GM13977 (cell line): ENCODE measurements around the gene GRIK4.

ENCODE experiments used
- DNase-seq: peaks from one replicate; pipeline ENCODE4 v3.0.0; 2012; ENCODE audit warnings: low spot score
- CTCF ChIP-seq: IDR thresholded peaks from 2 replicates; pipeline ENCODE4 v1.5.1; 2012; ENCODE audit warnings: mild to moderate bottlenecking, control low read depth; ENCODE audit not compliant: insufficient read depth; ENCODE audit errors: extremely low read depth, missing control alignments
- in situ Hi-C: fragments of 300-500 bp; cut with MboI; formaldehyde crosslinking; loops from one replicate; pipeline ENCODE4 v1.12.0; 2022; ENCODE audit warnings: low sequenced_read_pairs, low pct_unique_long_range_greater_than_20kb, mixed read lengths, inconsistent platforms; ENCODE audit not compliant: unreplicated experiment

Gene GRIK4

DNA sequence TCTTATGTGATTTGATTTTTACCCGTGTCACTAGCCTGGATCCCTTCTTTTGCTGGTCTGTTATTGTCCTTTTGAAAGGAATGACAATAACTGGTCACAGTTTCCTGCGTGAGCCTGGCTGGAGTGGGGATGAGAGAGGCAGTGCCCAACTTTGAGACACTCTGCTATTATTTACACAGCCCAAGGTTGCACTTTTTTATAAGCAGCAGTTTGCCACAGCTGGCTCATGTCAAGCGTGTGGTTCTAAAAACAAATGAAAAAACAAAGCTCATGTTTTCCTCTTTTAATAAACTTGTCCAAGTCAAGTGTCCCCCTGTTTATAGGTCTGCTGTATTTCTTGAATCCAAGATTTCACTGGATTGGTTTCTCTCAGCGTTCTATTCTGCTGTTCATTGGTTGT is 201.3 kb downstream of the GRIK4 start:
- DNase-seq: no peak
- in situ Hi-C loops: no loop called here
- no peak for TF ChIP-seq CTCF

DNA sequence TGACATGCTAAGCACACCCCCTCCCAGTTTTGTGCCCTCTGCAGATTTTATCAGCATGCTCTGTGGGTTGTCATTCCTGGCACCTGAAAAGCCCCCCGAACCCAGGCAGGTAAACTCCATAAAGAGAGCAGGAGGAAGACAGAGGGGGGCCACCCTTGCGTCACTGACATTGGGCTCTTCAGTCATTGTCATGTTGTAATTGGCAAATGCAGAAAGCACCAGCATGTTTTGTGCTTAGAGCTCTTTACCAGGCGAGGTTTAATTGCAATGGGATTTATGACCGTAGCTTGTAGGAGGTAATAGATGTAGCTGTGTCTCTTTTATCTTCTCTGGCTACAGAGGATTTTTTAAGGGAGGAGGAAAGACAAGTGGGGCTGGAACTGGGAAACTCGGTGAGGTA is 201.7 kb downstream of the GRIK4 start:
- in situ Hi-C loops: no loop called here
- DNase-seq: no peak
- no peak for TF ChIP-seq CTCF

- TF ChIP-seq CTCF: no peak
- in situ Hi-C loops: no loop called here
- no peak for DNase-seq
These were observed 202.9 kb downstream of the GRIK4 start for GRCh38 chr11:120714438-120714837.

DNA sequence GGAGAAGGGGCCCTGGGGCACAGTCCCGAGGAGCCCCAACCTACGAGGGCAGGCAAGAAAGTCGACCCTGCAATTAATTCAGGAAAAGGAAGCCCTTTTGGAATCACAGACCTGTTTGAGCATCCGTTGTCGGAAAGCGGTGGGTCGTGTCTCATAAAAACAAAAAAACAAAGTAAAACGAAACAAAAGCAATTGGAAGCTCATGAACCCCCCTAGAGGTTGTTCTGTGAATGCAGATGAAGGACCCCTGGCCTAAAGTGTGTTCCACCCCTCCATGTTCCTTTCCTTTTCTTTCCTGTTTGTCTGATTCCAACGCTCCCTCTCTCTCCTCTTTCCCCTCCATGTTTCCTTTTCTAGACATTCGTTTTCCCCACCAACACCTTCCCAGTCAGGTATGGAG is 203.7 kb downstream of the GRIK4 start:
- in situ Hi-C loops: no loop called here
- peak; percentile 70 for DNase-seq

DNA sequence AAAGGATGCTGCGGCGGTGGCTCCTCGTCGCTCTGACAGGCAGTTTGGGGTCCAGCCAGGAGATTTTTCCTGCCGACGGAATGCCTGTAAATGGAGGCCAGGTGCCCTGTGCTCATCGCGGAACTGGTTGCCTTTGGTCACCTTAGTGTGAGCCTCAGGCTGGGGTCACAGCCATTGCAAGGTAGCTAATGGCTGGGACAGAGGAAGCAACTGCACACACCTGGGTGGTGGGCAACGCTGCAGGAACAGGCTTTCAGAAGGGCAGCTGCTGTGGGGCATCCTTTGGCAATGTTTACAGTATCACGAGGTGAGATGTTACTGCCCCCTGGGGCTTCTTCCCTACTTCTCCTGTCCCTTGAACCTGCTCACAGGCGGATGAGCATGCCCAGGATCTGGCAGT is 205.5 kb downstream of the GRIK4 start:
- TF ChIP-seq CTCF: no peak
- in situ Hi-C loops: no loop called here
- no peak for DNase-seq

More for the DNA sequence above, 203.7 kb downstream of the GRIK4 start:
- TF ChIP-seq CTCF: peak; percentile 60

DNA sequence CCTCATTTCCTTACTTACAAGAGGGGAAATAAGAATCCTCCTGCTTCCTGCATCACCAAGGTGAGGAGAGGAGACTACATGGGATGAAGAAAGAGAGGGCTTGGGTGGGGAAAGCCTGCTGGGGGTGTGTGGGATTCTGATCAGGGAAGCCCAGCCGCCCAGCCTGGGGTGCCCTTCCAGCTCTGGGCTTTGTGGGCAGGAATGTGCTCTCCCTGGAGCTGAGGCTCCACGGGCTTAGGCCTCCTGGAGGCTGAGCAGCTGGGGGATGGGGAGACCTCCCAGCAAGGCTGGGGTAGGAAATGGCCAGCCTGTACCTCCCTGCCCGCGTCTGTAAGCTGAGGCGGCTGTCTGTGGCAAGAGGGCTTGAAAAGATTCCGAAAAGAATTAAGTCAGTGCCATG is 206.1 kb downstream of the GRIK4 start:
- no peak for TF ChIP-seq CTCF
- no peak for DNase-seq
- in situ Hi-C loops: no loop called here

DNA sequence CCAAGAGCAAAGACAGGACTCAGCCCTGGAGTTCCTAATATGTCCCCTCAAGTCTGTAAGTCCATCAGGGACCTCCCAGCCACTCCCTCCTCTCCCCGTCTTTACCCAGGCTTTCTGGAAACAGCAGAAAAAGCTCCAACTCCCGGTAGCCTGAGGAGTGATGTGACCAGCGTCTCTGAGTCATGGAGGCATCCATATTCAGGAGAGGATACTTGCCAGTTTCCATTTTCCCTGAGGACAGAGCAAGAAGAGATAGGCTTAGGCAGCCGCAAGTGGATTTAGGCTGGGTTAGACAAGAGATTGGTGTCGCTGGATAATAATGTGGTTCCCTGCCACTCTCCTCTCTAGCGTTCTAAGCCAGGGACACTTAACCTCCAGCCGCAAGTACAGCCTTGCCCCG is 206.6 kb downstream of the GRIK4 start:
- no peak for TF ChIP-seq CTCF
- no peak for DNase-seq
- in situ Hi-C loops: no loop called here
